GM12878 (cell line): ENCODE results near the gene APOL4. TPM values are rescaled to one million over a fixed set of nuclear protein-coding genes. Genes with fewer than 3 reads are reported as not detected.

Experiments used
- ATAC-seq: fragments of 200-7000 bp; cut with Tn5 transposase; 3 replicates; pipeline ENCODE4 v1.9.1; 2020; ENCODE audit warnings: mild to moderate bottlenecking, moderate library complexity
- BruUV-seq: library from RNA; stranded (reverse); fragments of 400-500 nt; replicated peaks from 2 replicates; lab custom pipeline; 2021; lab: Mats Ljungman, UMichigan
- CTCF ChIA-PET: fragments of 300-600 bp; sonication (Branson Sonifier 250); formaldehyde crosslinking; extraction: SDS; loops from one replicate; lab custom pipeline; 2021; ENCODE audit warnings: inconsistent platforms; lab: Yijun Ruan, JAX
- POLR2A ChIA-PET: fragments of 350-600 bp; formaldehyde crosslinking; extraction: SDS; loops from one replicate; lab custom pipeline; 2021; ENCODE audit warnings: inconsistent platforms; lab: Charles Lee
- RAD21 ChIA-PET: fragments of 300-600 bp; sonication (Branson Sonifier 250); formaldehyde crosslinking; loops from one replicate; lab custom pipeline; 2023; ENCODE audit warnings: antibody characterized with exemption; ENCODE audit not compliant: unreplicated experiment; lab: Charles Lee
- SMC1A ChIA-PET: fragments of 300-600 bp; sonication (Branson Sonifier 250); formaldehyde crosslinking; loops from one replicate; lab custom pipeline; 2023; ENCODE audit not compliant: unreplicated experiment, uncharacterized antibody; lab: Charles Lee
- DNase-seq: peaks from one replicate; pipeline ENCODE4 v3.0.0-alpha.2; 2011; ENCODE audit warnings: low read depth, low spot score
- FAIRE-seq: peaks from 3 replicates; lab custom pipeline; 2011; peaks lifted over from hg19 to GRCh38; lab: Jason Lieb, UNC
- H2AFZ ChIP-seq: 2 replicates; pipeline ENCODE4 v1.6.0; 2011; ENCODE audit warnings: low read depth, low read length, control low read depth; ENCODE audit not compliant: control insufficient read depth
- H3K27ac ChIP-seq: 2 replicates; pipeline ENCODE4 v1.5.1; 2011; ENCODE audit warnings: control low read depth; ENCODE audit not compliant: control insufficient read depth, insufficient read depth
- H3K27me3 ChIP-seq, 2 experiments: replicated peaks in 1 of 2; 2 replicates each; pipeline versions ENCODE4 v1.6.0 to v1.6.1; 2011; ENCODE audit warnings: low read length in 1 of 2; ENCODE audit not compliant: control insufficient read depth in 2 of 2, insufficient read depth in 2 of 2
- H3K36me3 ChIP-seq, 2 experiments: 2 replicates each; pipeline ENCODE4 v1.5.1; 2011; ENCODE audit warnings: low read length in 1 of 2; ENCODE audit not compliant: control insufficient read depth in 2 of 2, insufficient read depth in 2 of 2
- H3K4me1 ChIP-seq: 2 replicates; pipeline ENCODE4 v1.6.1; 2011; ENCODE audit warnings: mild to moderate bottlenecking, low read length, moderate library complexity, mixed read lengths; ENCODE audit not compliant: control insufficient read depth, insufficient read depth
- H3K4me2 ChIP-seq: 2 replicates; pipeline ENCODE4 v1.6.0; 2011; ENCODE audit warnings: control low read depth; ENCODE audit not compliant: control insufficient read depth, insufficient read depth
- H3K4me3 ChIP-seq: fragments of 200-600 bp; sonication (generic); 2 replicates; pipeline ENCODE4 v1.5.1; 2016
- H3K79me2 ChIP-seq: 2 replicates; pipeline ENCODE4 v1.6.0; 2011; ENCODE audit warnings: low read length; ENCODE audit not compliant: control insufficient read depth, insufficient read depth
- H3K9ac ChIP-seq: 2 replicates; pipeline ENCODE4 v1.8.0; 2011; ENCODE audit warnings: low read length, control low read depth, mixed read lengths; ENCODE audit not compliant: control insufficient read depth, insufficient read depth
- H3K9me3 ChIP-seq: replicated peaks from 3 replicates; pipeline ENCODE4 v1.5.1; 2011; ENCODE audit warnings: mild to moderate bottlenecking, low read length; ENCODE audit not compliant: control insufficient read depth, insufficient read depth
- H4K20me1 ChIP-seq: 2 replicates; pipeline ENCODE4 v1.6.0; 2011; ENCODE audit not compliant: control insufficient read depth, insufficient read depth
- BCL11A ChIP-seq: IDR thresholded peaks from 2 replicates; pipeline ENCODE4 v1.6.1; 2011; ENCODE audit warnings: low read depth, low read length
- BHLHE40 ChIP-seq, 2 experiments: fragments of 450-650 bp in 1 of 2; IDR thresholded peaks; 2 replicates each; pipeline ENCODE4 v1.6.1; 2011 to 2017; ENCODE audit warnings: low read depth in 2 of 2, borderline replicate concordance in 1 of 2, improper control_type of control experiment in 1 of 2, low read length in 1 of 2, mild to moderate bottlenecking in 1 of 2
- CHD2 ChIP-seq: IDR thresholded peaks from 2 replicates; pipeline ENCODE4 v1.6.1; 2011; ENCODE audit warnings: low read depth, low read length, improper control_type of control experiment, borderline replicate concordance
- CHD4 ChIP-seq: fragments of 200-600 bp; sonication (generic); IDR thresholded peaks from 2 replicates; pipeline ENCODE4 v1.6.1; 2016; ENCODE audit warnings: mild to moderate bottlenecking
- DPF2 ChIP-seq: fragments of 450-650 bp; IDR thresholded peaks from 2 replicates; pipeline ENCODE4 v1.6.1; 2017; ENCODE audit warnings: mild to moderate bottlenecking
- EED ChIP-seq: sonication (generic); IDR thresholded peaks from 2 replicates; pipeline ENCODE4 v1.6.1; 2016; ENCODE audit warnings: antibody characterized with exemption, low read depth
- EP300 ChIP-seq, 2 experiments: fragments of 150-350 bp in 1 of 2; IDR thresholded peaks; 2 replicates each; pipeline ENCODE4 v1.6.1; 2011 to 2012; ENCODE audit warnings: low read depth in 2 of 2, low read length in 2 of 2, borderline replicate concordance in 1 of 2, improper control_type of control experiment in 1 of 2, inconsistent platforms in 1 of 2; ENCODE audit not compliant: control insufficient read depth in 1 of 2
- IRF3 ChIP-seq: fragments of 450-650 bp; IDR thresholded peaks from 2 replicates; pipeline ENCODE4 v1.6.1; 2014; ENCODE audit warnings: mild to moderate bottlenecking
- JUND ChIP-seq: IDR thresholded peaks from 2 replicates; pipeline ENCODE4 v1.6.1; 2012; ENCODE audit warnings: low read depth, mild to moderate bottlenecking, low read length, improper control_type of control experiment, moderate library complexity
- KLF5 ChIP-seq: fragments of 450-650 bp; IDR thresholded peaks from 2 replicates; pipeline ENCODE4 v1.6.1; 2014; ENCODE audit warnings: mild to moderate bottlenecking; ENCODE audit not compliant: partially characterized antibody
- MYB ChIP-seq: fragments of 150-350 bp; IDR thresholded peaks from 2 replicates; pipeline ENCODE4 v1.6.1; 2014; ENCODE audit warnings: mild to moderate bottlenecking, low read depth, low read length, borderline replicate concordance
- MYC ChIP-seq: IDR thresholded peaks from 2 replicates; pipeline ENCODE4 v1.6.1; 2011; ENCODE audit warnings: mild to moderate bottlenecking, low read length, moderate library complexity, inconsistent platforms; ENCODE audit not compliant: insufficient read depth, insufficient replicate concordance, insufficient read length, severe bottlenecking
- NBN ChIP-seq: fragments of 450-650 bp; IDR thresholded peaks from 2 replicates; pipeline ENCODE4 v1.6.1; 2016
- NR2C1 ChIP-seq: fragments of 450-650 bp; IDR thresholded peaks from 2 replicates; pipeline ENCODE4 v1.6.1; 2017; ENCODE audit warnings: antibody characterized with exemption, mild to moderate bottlenecking, moderate library complexity
- NRF1 ChIP-seq: conservative IDR thresholded peaks from 2 replicates; pipeline ENCODE4 v1.6.1; 2011; ENCODE audit warnings: mild to moderate bottlenecking, low read depth, low read length, improper control_type of control experiment
- POLR2A ChIP-seq: IDR thresholded peaks from 2 replicates; pipeline ENCODE4 v1.6.1; 2011; ENCODE audit warnings: low read depth, mild to moderate bottlenecking, low read length
- RBBP5 ChIP-seq: fragments of 200-600 bp; sonication (generic); conservative IDR thresholded peaks from 2 replicates; pipeline ENCODE4 v1.6.1; 2016
- SPI1 ChIP-seq: IDR thresholded peaks from 2 replicates; pipeline ENCODE4 v1.6.1; 2011; ENCODE audit warnings: low read depth, mild to moderate bottlenecking, low read length, moderate library complexity, borderline replicate concordance; ENCODE audit not compliant: insufficient read depth
- STAT1 ChIP-seq: fragments of 450-650 bp; conservative IDR thresholded peaks from 2 replicates; pipeline ENCODE4 v1.6.1; 2014; ENCODE audit warnings: antibody characterized with exemption, mild to moderate bottlenecking
- TCF12 ChIP-seq: IDR thresholded peaks from 2 replicates; pipeline ENCODE4 v1.6.1; 2011; ENCODE audit warnings: low read depth, mild to moderate bottlenecking, low read length
- USF1 ChIP-seq: IDR thresholded peaks from 2 replicates; pipeline ENCODE4 v1.6.1; 2011; ENCODE audit warnings: borderline replicate concordance, low read depth, mild to moderate bottlenecking, moderate library complexity, mixed read lengths, low read length; ENCODE audit not compliant: insufficient read depth; ENCODE audit errors: extremely low read length
- WGBS: methylation state at CpG from one replicate; pipeline ENCODE4 v1.1.6; 2016; ENCODE audit warnings: low lambda C conversion rate; ENCODE audit not compliant: insufficient replicate concordance, insufficient coverage; ENCODE audit errors: missing lambda C conversion rate; 5-methylcytosine and 5-hydroxymethylcytosine counted together
- in situ Hi-C: fragments of 300-500 bp; cut with MboI; formaldehyde crosslinking; loops from 9 replicates; pipeline ENCODE4 v1.14.3; 2018; ENCODE audit warnings: mixed read lengths
- intact Hi-C: fragments of 100-400 bp; cut with micrococcal nuclease; formaldehyde crosslinking; loops from one replicate; pipeline ENCODE4 v1.14.2; 2022; ENCODE audit not compliant: unreplicated experiment
- polyA plus RNA-seq, 11 experiments: library from polyadenylated mRNA; depleted of rRNA in 4 of 11; unstranded in 6 of 11; stranded (reverse) in 5 of 11; fragments of >200 nt; fragmentation: Nextera tagmentation in 4 of 11; fragmentation: Illumina TruSeq in 1 of 11; extraction: Ambion mirVana in 4 of 11; extraction: Trizol in 1 of 11; gene quantifications; 1 replicate in 1 of 11; 2 replicates in 10 of 11; pipeline versions ENCODE4 v1.2.1 to v1.2.3, GENCODE V29; 2011 to 2016; ENCODE audit warnings: inconsistent platforms in 2 of 11, missing spikeins in 2 of 11, low read depth in 1 of 11
- total RNA-seq, 4 experiments: library from RNA; depleted of rRNA in 3 of 4; stranded (reverse); fragments of >200 nt in 3 of 4; fragmentation: Illumina TruSeq in 1 of 4; extraction: Trizol in 1 of 4; gene quantifications; 2 replicates each; pipeline versions ENCODE4 v1.2.1 to v1.2.3, GENCODE V29; 2013 to 2021
- TF ChIP-seq, protein P1 (sequence below): IDR thresholded peaks from 2 replicates; pipeline ENCODE4 v1.6.1; 2011; ENCODE audit warnings: low read depth, mild to moderate bottlenecking, low read length, moderate library complexity, borderline replicate concordance; ENCODE audit errors: extremely low read depth

APOL4 gene
- total and polyA plus RNA-seq, 10 of the 15 experiments (the other 5 are each of a cell fraction or from before 2014, with no cell fraction given) = 0.03 to 0.24 (median 0.19) TPM; not detected in 7

DNA sequence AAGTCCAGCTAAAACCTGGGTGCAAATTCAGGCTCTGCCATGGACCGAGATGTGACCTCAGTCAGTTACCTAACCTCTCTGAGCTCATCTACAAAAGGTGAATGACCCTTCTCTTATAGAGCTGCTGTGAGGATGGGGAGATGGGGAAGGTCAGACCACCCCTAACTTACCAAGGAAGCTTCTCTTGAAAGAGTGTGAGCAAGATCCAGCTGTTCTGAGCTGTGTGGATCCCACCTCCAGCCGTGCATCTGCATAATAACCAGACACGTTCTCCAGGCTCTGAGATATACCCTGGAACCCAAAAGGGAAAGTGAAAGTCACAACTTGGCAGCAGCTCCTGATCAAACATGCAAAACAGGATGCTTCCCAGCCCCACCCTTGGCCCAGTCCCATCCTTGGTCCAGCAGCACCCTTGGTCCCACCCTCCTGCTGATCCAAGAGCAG is 41.1 kb downstream of the APOL4 start, which contains the start of gene APOL3:
TSS of gene APOL3 (minus strand) at position 257 of the 444 bp plus-strand sequence. CDS start 11,700 bp downstream, outside the sequence.
- intact Hi-C loops = no loop called here
- ChIA-PET RAD21 (interaction anchor here (0.9 to 7.4 kb wide), 6 partner anchors 19 to 89 kb away, joined by 3 to 71 read pairs (median 4); partner anchors contain the start of gene APOL2), POLR2A (interaction anchor here (0.7 to 1.8 kb wide), 8 partner anchors 9 to 241 kb away, joined by 3 to 6 read pairs (median 4); no protein-coding TSS in a partner anchor), SMC1A (interaction anchor here (0.8 to 10.7 kb wide), 6 partner anchors 9 to 762 kb away, joined by 3 to 154 read pairs (median 4); partner anchors contain the start of gene APOL2), CTCF (interaction anchor here (0.6 to 11.9 kb wide), 6 partner anchors 8 to 326 kb away, joined by 3 to 150 read pairs (median 3); no protein-coding TSS in a partner anchor)
- peak within 1 kb of the TSS; percentile 67 for H2AFZ ChIP-seq
- ATAC-seq (peak; percentile 46), DNase-seq (peak; percentile 60), FAIRE-seq (peak; percentile 64)
- peak within 1 kb of the TSS; percentile 79 for H3K4me3 ChIP-seq
- in situ Hi-C loops = no loop called here
- no peaks in the 10 kb centered on the region for H4K20me1 ChIP-seq
- H3K27ac ChIP-seq = peak within 1 kb of the TSS; percentile 94
- H3K4me2 ChIP-seq = peak within 1 kb of the TSS; percentile 99
- peak within 1 kb of the TSS; percentile 91 for H3K9ac ChIP-seq
- H3K27me3 ChIP-seq = no peaks in the 10 kb centered on the region
- no TSS peak for BruUV-seq
- no peaks in the 10 kb centered on the region for H3K36me3 ChIP-seq
- H3K9me3 ChIP-seq = no peaks in the 10 kb centered on the region
- peaks cover 67% of the 10 kb centered on the region for H3K4me1 ChIP-seq
- WGBS = 0% methylated on average over 3 of the region's 3 CpGs
- peaks cover 51% of the 10 kb centered on the region for H3K79me2 ChIP-seq
- TF ChIP-seq DPF2 (0 out of 2 replicates have a peak, but pooled peaks have one; percentile 23), JUND (no peak), CHD4 (no peak), NRF1 (no peak), BCL11A (0 out of 2 replicates have a peak, but pooled peaks have one; percentile 5), KLF5 (no peak), MYB (no peak), USF1 (no peak), EED (0 out of 2 replicates have a peak, but pooled peaks have one; percentile 25), NR2C1 (no peak), SPI1 (no peak), IRF3 (no peak), NBN (no peak), RBBP5 (no peak), EP300 (IDR thresholded peaks at IDR 0.05; ENCODE audit: borderline replicate concordance in 1 of 2, control insufficient read depth in 1 of 2, low read depth in 2 of 2, low read length in 2 of 2) (no peak), TCF12 (no peak), POLR2A (peak; percentile 63), CHD2 (no peak), STAT1 (no peak), MYC (no peak), BHLHE40 (IDR thresholded peaks at IDR 0.05; ENCODE audit: borderline replicate concordance in 1 of 2, low read depth in 2 of 2, low read length in 1 of 2) (peak; percentile 32 to 36; a peak in 2 of 4 replicates)
- TF ChIP-seq, protein P1, sequence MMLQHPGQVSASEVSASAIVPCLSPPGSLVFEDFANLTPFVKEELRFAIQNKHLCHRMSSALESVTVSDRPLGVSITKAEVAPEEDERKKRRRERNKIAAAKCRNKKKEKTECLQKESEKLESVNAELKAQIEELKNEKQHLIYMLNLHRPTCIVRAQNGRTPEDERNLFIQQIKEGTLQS = no peak
